ENCODE results near the gene DGKB. TPM values are rescaled to one million over a fixed set of nuclear protein-coding genes. Genes with fewer than 3 reads are reported as not detected.

DGKB gene
- total RNA-seq, 1 experiment from 2014 or later: not detected

GRCh38 chr7:14766747-14767146 lies 135.8 kb downstream of the DGKB start:
- ChIA-PET CTCF (interaction anchor here (0.7 to 1.2 kb wide), 2 partner anchors 8 to 13 kb away, joined by 3 to 4 read pairs; no protein-coding TSS in a partner anchor), POLR2A (no interaction called here)
- Mint-ChIP-seq H3K9me3 (ENCODE audit: unreplicated experiment) (no peaks in the 10 kb centered on the region), H3K4me1 (ENCODE audit: insufficient read depth, unreplicated experiment) (no peaks in the 10 kb centered on the region), H3K27me3 (ENCODE audit: insufficient read depth, unreplicated experiment) (peaks cover 65% of the 10 kb centered on the region), H3K36me3 (ENCODE audit: insufficient read depth, unreplicated experiment) (no peaks in the 10 kb centered on the region), H3K4me3 (ENCODE audit: unreplicated experiment) (no peak overlapping the region), H3K27ac (ENCODE audit: low read depth, unreplicated experiment) (no peak overlapping the region)
- no peak for DNase-seq (ENCODE audit: unreplicated experiment)
- BruUV-seq (replicated peaks): no TSS peak
- intact Hi-C loops (cut with micrococcal nuclease): no loop called here
- TF ChIP-seq CTCF (IDR thresholded peaks at IDR 0.05; ENCODE audit: unreplicated experiment): no peak

- no TSS peak for BruUV-seq (replicated peaks)
- no peak overlapping the region for H3K4me3 Mint-ChIP-seq (ENCODE audit: unreplicated experiment)
- H3K4me1 Mint-ChIP-seq (ENCODE audit: insufficient read depth, unreplicated experiment): no peaks in the 10 kb centered on the region
- no peak for TF ChIP-seq CTCF (IDR thresholded peaks at IDR 0.05; ENCODE audit: unreplicated experiment)
- no peaks in the 10 kb centered on the region for H3K9me3 Mint-ChIP-seq (ENCODE audit: unreplicated experiment)
- intact Hi-C loops (cut with micrococcal nuclease): no loop called here
- CTCF ChIA-PET: interaction anchor here (0.6 kb wide), 1 partner anchor 50 kb away, joined by 3 read pairs; no protein-coding TSS in a partner anchor
- H3K27me3 Mint-ChIP-seq (ENCODE audit: insufficient read depth, unreplicated experiment): peaks cover 59% of the 10 kb centered on the region
- H3K36me3 Mint-ChIP-seq (ENCODE audit: insufficient read depth, unreplicated experiment): no peaks in the 10 kb centered on the region
- no peak for DNase-seq (ENCODE audit: unreplicated experiment)
- POLR2A ChIA-PET: no interaction called here
- no peak overlapping the region for H3K27ac Mint-ChIP-seq (ENCODE audit: low read depth, unreplicated experiment)
Observed at GRCh38 chr7:14765731-14766130, 136.8 kb downstream of the DGKB start.

GRCh38 chr7:14762561-14762960 lies 140.0 kb downstream of the DGKB start:
- CTCF ChIA-PET: no interaction called here
- no peaks in the 10 kb centered on the region for H3K36me3 Mint-ChIP-seq (ENCODE audit: insufficient read depth, unreplicated experiment)
- no peaks in the 10 kb centered on the region for H3K9me3 Mint-ChIP-seq (ENCODE audit: unreplicated experiment)
- no peak for DNase-seq (ENCODE audit: unreplicated experiment)
- POLR2A ChIA-PET: no interaction called here
- no peaks in the 10 kb centered on the region for H3K4me1 Mint-ChIP-seq (ENCODE audit: insufficient read depth, unreplicated experiment)
- intact Hi-C loops (cut with micrococcal nuclease): no loop called here
- peaks cover 31% of the 10 kb centered on the region for H3K27me3 Mint-ChIP-seq (ENCODE audit: insufficient read depth, unreplicated experiment)
- H3K4me3 Mint-ChIP-seq (ENCODE audit: unreplicated experiment): no peak overlapping the region
- BruUV-seq (replicated peaks): no TSS peak
- no peak overlapping the region for H3K27ac Mint-ChIP-seq (ENCODE audit: low read depth, unreplicated experiment)
- no peak for TF ChIP-seq CTCF (IDR thresholded peaks at IDR 0.05; ENCODE audit: unreplicated experiment)

GRCh38 chr7:14761510-14762296 lies 140.8 kb downstream of the DGKB start:
- POLR2A ChIA-PET: no interaction called here
- BruUV-seq (replicated peaks): no TSS peak
- no peak overlapping the region for H3K4me3 Mint-ChIP-seq (ENCODE audit: unreplicated experiment)
- H3K9me3 Mint-ChIP-seq (ENCODE audit: unreplicated experiment): no peaks in the 10 kb centered on the region
- intact Hi-C loops (cut with micrococcal nuclease): no loop called here
- peaks cover 26% of the 10 kb centered on the region for H3K27me3 Mint-ChIP-seq (ENCODE audit: insufficient read depth, unreplicated experiment)
- TF ChIP-seq CTCF (IDR thresholded peaks at IDR 0.05; ENCODE audit: unreplicated experiment): no peak
- DNase-seq (ENCODE audit: unreplicated experiment): peak; percentile 4
- no peaks in the 10 kb centered on the region for H3K4me1 Mint-ChIP-seq (ENCODE audit: insufficient read depth, unreplicated experiment)
- H3K27ac Mint-ChIP-seq (ENCODE audit: low read depth, unreplicated experiment): no peak overlapping the region
- CTCF ChIA-PET: interaction anchor here (0.6 kb wide), 1 partner anchor 255 kb away, joined by 4 read pairs; no protein-coding TSS in a partner anchor
- H3K36me3 Mint-ChIP-seq (ENCODE audit: insufficient read depth, unreplicated experiment): no peaks in the 10 kb centered on the region

Data from MCF 10A (cell line).